ENCODE data around the gene S1PR4.
A peak's percentile ranks its signal among the peaks of the same experiment; 100 is the strongest.

Gene S1PR4

GRCh38 chr19:3178377-3178972 lies at the start of gene S1PR4:
Gene S1PR4 (plus strand): TSS chr19:3178769. CDS start chr19:3178793, 24 bp downstream.
- peak within 1 kb of the TSS; percentile 87 for H3K4me3 ChIP-seq (replicated peaks; ENCODE audit: low read depth, low read length)
- peak; percentile 22 for TF ChIP-seq CTCF (IDR thresholded peaks at IDR 0.05; ENCODE audit: insufficient read depth, low read length, poor library complexity, severe bottlenecking)
- peak; percentile 81 for DNase-seq (ENCODE audit: extremely low read depth, insufficient read length)

GRCh38 chr19:3129112-3129511 lies 49.5 kb upstream of the S1PR4 start:
- H3K36me3 ChIP-seq (ENCODE audit: control insufficient read depth, insufficient read depth, low read length) = no peaks in the 10 kb centered on the region
- H3K4me3 ChIP-seq (replicated peaks; ENCODE audit: low read depth, low read length) = no peak overlapping the region
- peak; percentile 4 for DNase-seq (ENCODE audit: extremely low read depth, insufficient read length)
- TF ChIP-seq CTCF (IDR thresholded peaks at IDR 0.05; ENCODE audit: insufficient read depth, low read length, poor library complexity, severe bottlenecking) = peak; percentile 44
- no peaks in the 10 kb centered on the region for H3K27me3 ChIP-seq (replicated peaks; ENCODE audit: control insufficient read depth, insufficient read depth, low read length)

More at GRCh38 chr19:3178377-3178972, at the start of gene S1PR4:
- Histone ChIP-seq H3K27me3 (replicated peaks; ENCODE audit: control insufficient read depth, insufficient read depth, low read length) (no peaks in the 10 kb centered on the region), H3K36me3 (ENCODE audit: control insufficient read depth, insufficient read depth, low read length) (no peaks in the 10 kb centered on the region)

- H3K4me3 ChIP-seq (replicated peaks; ENCODE audit: low read depth, low read length) = no peak overlapping the region
- no peaks in the 10 kb centered on the region for H3K36me3 ChIP-seq (ENCODE audit: control insufficient read depth, insufficient read depth, low read length)
- DNase-seq (ENCODE audit: extremely low read depth, insufficient read length) = no peak
- no peak for TF ChIP-seq CTCF (IDR thresholded peaks at IDR 0.05; ENCODE audit: insufficient read depth, low read length, poor library complexity, severe bottlenecking)
- H3K27me3 ChIP-seq (replicated peaks; ENCODE audit: control insufficient read depth, insufficient read depth, low read length) = no peaks in the 10 kb centered on the region
These were observed 47.4 kb upstream of the S1PR4 start for GRCh38 chr19:3131168-3131567.

- no peak for TF ChIP-seq CTCF (IDR thresholded peaks at IDR 0.05; ENCODE audit: insufficient read depth, low read length, poor library complexity, severe bottlenecking)
- peak overlapping the region; percentile 30 for H3K4me3 ChIP-seq (replicated peaks; ENCODE audit: low read depth, low read length)
- no peaks in the 10 kb centered on the region for H3K27me3 ChIP-seq (replicated peaks; ENCODE audit: control insufficient read depth, insufficient read depth, low read length)
- H3K36me3 ChIP-seq (ENCODE audit: control insufficient read depth, insufficient read depth, low read length) = no peaks in the 10 kb centered on the region
- DNase-seq (ENCODE audit: extremely low read depth, insufficient read length) = peak; percentile 83
These were observed 45.4 kb upstream of the S1PR4 start for GRCh38 chr19:3132971-3133792.

GRCh38 chr19:3133793-3134116 lies 44.8 kb upstream of the S1PR4 start:
- no peak for DNase-seq (ENCODE audit: extremely low read depth, insufficient read length)
- Histone ChIP-seq H3K36me3 (ENCODE audit: control insufficient read depth, insufficient read depth, low read length) (no peaks in the 10 kb centered on the region), H3K27me3 (replicated peaks; ENCODE audit: control insufficient read depth, insufficient read depth, low read length) (no peaks in the 10 kb centered on the region), H3K4me3 (replicated peaks; ENCODE audit: low read depth, low read length) (no peak overlapping the region)
- TF ChIP-seq CTCF (IDR thresholded peaks at IDR 0.05; ENCODE audit: insufficient read depth, low read length, poor library complexity, severe bottlenecking) = no peak
